BJ (cell line): ENCODE results near the gene SEC14L5. TPM values are rescaled to one million over a fixed set of nuclear protein-coding genes. Genes with fewer than 3 reads are reported as not detected.

Experiments used
- CTCF ChIA-PET: fragments of 350-600 bp; formaldehyde crosslinking; extraction: SDS; loops from one replicate; lab custom pipeline; 2021; ENCODE audit warnings: antibody characterized with exemption, inconsistent platforms; lab: Yijun Ruan, JAX
- POLR2A ChIA-PET: fragments of 300-600 bp; sonication (Branson Sonifier 250); formaldehyde crosslinking; extraction: SDS; loops from one replicate; lab custom pipeline; 2021; ENCODE audit warnings: antibody characterized with exemption; lab: Charles Lee
- DNase-seq: peaks from one replicate; pipeline ENCODE4 v3.0.0-alpha.2; 2011; ENCODE audit warnings: low read depth
- H3K27me3 ChIP-seq: 2 replicates; pipeline ENCODE4 v1.6.0; 2011; ENCODE audit warnings: low read length; ENCODE audit not compliant: control insufficient read depth, insufficient read depth
- H3K36me3 ChIP-seq: 2 replicates; pipeline ENCODE4 v1.5.1; 2011; ENCODE audit warnings: low read length; ENCODE audit not compliant: control insufficient read depth, insufficient read depth
- H3K4me3 ChIP-seq: 2 replicates; pipeline ENCODE4 v1.5.1; 2011; ENCODE audit warnings: low read depth, mild to moderate bottlenecking, control low read depth, low read length
- CTCF ChIP-seq: IDR thresholded peaks from 2 replicates; pipeline ENCODE4 v1.5.1; 2011; ENCODE audit warnings: low read depth, mild to moderate bottlenecking, control low read depth, inconsistent platforms, low read length, moderate library complexity; ENCODE audit not compliant: insufficient read depth
- polyA plus RNA-seq: library from polyadenylated mRNA; depleted of rRNA; stranded (reverse); fragments of >200 nt; gene quantifications from 2 replicates; pipeline ENCODE4 v1.2.3, GENCODE V29; 2011

The SEC14L5 gene
- polyA plus RNA-seq, 1 experiment: not detected

DNA sequence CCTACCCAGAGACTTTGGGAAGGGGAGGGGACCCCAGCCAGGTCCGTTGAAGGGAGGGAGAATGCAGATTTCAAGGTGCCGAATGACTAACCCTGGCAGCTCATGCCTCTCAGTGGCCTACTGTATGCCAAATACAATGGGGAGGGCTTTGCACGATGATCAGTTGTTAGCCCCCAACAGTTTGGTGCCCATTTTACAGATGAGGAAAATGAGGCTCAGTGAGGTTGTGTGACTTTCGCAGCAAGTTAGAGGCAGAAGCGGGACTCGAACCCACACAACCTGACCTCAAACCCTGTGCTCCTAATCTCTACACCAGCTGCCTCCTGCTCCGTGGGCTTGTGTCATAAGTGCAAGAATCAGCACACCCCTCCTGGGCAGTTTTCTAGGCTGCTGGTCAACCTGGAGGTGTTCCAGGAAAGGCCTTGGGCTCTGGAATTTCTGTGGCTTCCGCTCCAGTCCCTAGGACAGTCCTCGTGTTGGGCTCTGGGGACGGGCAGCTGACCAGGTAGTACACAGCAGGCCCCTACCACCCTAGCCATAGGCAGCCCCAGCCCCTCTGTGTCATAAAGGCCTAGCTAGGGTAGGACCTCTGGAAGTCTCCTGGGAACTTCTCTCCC is 87.5 kb downstream of the SEC14L5 start:
- Histone ChIP-seq H3K4me3 (no peak overlapping the region), H3K27me3 (peaks cover 1% of the 10 kb centered on the region), H3K36me3 (no peaks in the 10 kb centered on the region)
- ChIA-PET POLR2A (no interaction called here), CTCF (no interaction called here)
- TF ChIP-seq CTCF: no peak
- no peak for DNase-seq

- no peaks in the 10 kb centered on the region for H3K36me3 ChIP-seq
- ChIA-PET POLR2A (no interaction called here), CTCF (no interaction called here)
Measured at GRCh38 chr16:5046914-5047313, 88.8 kb downstream of the SEC14L5 start.

DNA sequence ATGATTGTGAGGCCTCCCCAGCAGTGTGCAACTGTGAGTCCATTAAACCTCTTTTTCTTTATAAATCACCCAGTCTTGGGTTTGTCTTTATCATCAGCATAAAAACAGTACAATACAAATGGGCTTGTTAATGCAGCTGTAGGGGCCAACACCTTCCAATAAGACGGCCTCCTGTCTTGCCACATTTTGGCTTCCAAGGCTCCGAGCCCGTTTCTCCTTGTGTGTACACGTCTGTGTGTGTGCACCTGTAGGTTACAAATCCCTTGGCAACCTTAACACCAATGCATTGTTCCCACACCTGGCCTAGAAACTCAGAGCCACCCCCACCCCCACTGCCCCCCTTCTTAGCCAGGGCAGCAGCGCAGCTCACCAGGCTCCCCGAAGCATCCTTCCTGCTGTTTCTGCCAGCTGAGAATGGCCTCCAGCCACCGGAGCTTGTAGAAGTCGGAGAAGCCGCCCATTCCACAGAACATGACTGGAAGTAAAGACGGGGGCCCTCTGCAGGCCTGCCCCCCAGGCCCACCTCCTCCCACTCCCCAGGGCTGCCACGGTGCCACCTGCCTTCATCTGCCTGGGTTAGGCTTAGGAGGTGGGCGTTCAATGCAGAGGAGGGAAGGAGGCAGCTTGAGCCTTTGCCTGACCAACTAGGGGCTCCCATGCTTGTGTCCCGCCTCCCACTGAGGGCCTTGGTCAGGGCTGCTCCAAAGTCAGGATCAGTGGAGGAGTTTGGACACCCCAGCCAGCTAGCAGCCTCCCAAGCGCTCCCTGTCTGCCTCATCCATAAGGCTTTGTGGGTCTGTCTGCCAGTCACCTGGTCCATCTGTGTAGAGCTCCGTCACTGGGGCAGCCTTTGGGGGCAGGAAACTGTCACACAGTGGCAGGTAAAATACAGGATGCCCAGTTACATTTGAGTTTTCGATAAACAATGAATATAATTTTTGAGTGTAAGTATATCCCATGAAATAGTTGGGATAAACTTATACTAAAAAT is 97.0 kb downstream of the SEC14L5 start:
- Histone ChIP-seq H3K27me3 (0 out of 2 replicates have a peak, but pooled peaks cover 2% of the 10 kb centered on the region), H3K36me3 (no peaks in the 10 kb centered on the region), H3K4me3 (no peak overlapping the region)
- POLR2A ChIA-PET: no interaction called here
- CTCF ChIA-PET: no interaction called here
- no peak for TF ChIP-seq CTCF
- DNase-seq: no peak

More at GRCh38 chr16:5046914-5047313, 88.8 kb downstream of the SEC14L5 start:
- no peak for TF ChIP-seq CTCF
- Histone ChIP-seq H3K27me3 (peaks cover 1% of the 10 kb centered on the region; the same call in 1 of the 2 replicates), H3K4me3 (no peak overlapping the region)
- DNase-seq: no peak

DNA sequence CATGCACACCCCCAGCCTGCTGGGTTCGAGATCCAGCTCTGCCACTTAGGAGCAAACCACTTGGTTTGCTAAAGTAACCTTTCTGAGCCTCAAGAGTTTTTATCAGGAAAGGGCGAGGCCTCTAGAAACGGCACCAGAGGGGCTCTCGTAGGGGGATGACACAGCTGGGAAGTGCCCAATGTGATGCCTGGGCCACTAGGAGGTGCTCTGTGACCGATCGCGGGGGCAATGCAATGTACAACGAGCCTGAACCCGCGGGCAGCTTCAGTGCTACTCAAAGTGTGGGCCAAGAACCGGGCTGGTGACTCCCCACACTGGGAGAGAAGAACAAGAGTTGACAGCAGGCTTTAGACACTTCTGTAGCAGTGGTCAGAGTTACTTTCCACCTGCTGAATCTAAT is 98.2 kb downstream of the SEC14L5 start:
- no peak for DNase-seq
- POLR2A ChIA-PET: no interaction called here
- no peak overlapping the region for H3K4me3 ChIP-seq
- TF ChIP-seq CTCF: peak; percentile 50
- H3K36me3 ChIP-seq: no peaks in the 10 kb centered on the region
- CTCF ChIA-PET: interaction anchor here (1.1 to 1.6 kb wide), 2 partner anchors 10 to 36 kb away, joined by 5 to 6 read pairs; no protein-coding TSS in a partner anchor
- 0 out of 2 replicates have a peak, but pooled peaks cover 2% of the 10 kb centered on the region for H3K27me3 ChIP-seq

GRCh38 chr16:5058476-5058875 is 100.3 kb downstream of the SEC14L5 start:
- Histone ChIP-seq H3K27me3 (peaks cover 2% of the 10 kb centered on the region; the same call in 1 of the 2 replicates), H3K36me3 (no peaks in the 10 kb centered on the region), H3K4me3 (no peak overlapping the region)
- 0 out of 2 replicates have a peak, but pooled peaks have one; percentile 24 for TF ChIP-seq CTCF
- POLR2A ChIA-PET: no interaction called here
- no peak for DNase-seq
- CTCF ChIA-PET: interaction anchor here (0.6 to 1.6 kb wide), 2 partner anchors 14 to 229 kb away, joined by 3 to 4 read pairs; no protein-coding TSS in a partner anchor
